SK-N-DZ (cell line): Measurements from ENCODE around the gene ZNF521.

Source experiments
- DNase-seq: peaks from one replicate; pipeline ENCODE4 v3.0.0-alpha.2; 2015; ENCODE audit warnings: low spot score

ZNF521 gene

GRCh38 chr18:25077038-25077943, 274.7 kb downstream of the ZNF521 start:
- DNase-seq, result no peak

- DNase-seq, result no peak
Measured at GRCh38 chr18:25075783-25076182, 276.2 kb downstream of the ZNF521 start.

- no peak for DNase-seq
Measured at GRCh38 chr18:25075331-25075730, 276.6 kb downstream of the ZNF521 start.

- DNase-seq, result no peak
Measured at GRCh38 chr18:25074925-25075324, 277.0 kb downstream of the ZNF521 start.

- no peak for DNase-seq
Measured at GRCh38 chr18:25072205-25072604, 279.8 kb downstream of the ZNF521 start.

GRCh38 chr18:25067275-25068025, 284.5 kb downstream of the ZNF521 start:
- DNase-seq, result no peak

- no peak for DNase-seq
Measured at GRCh38 chr18:25066516-25066915, 285.4 kb downstream of the ZNF521 start.

- no peak for DNase-seq
Measured at GRCh38 chr18:25062720-25063119, 289.2 kb downstream of the ZNF521 start.

GRCh38 chr18:25061395-25061794, 290.6 kb downstream of the ZNF521 start:
- DNase-seq, result no peak

GRCh38 chr18:25058521-25058920, 293.4 kb downstream of the ZNF521 start:
- DNase-seq, result no peak

GRCh38 chr18:25057491-25058050, 294.4 kb downstream of the ZNF521 start:
- no peak for DNase-seq

GRCh38 chr18:25056429-25056828, 295.5 kb downstream of the ZNF521 start:
- DNase-seq, result no peak

- DNase-seq, result no peak
Measured at GRCh38 chr18:25055076-25055475, 296.9 kb downstream of the ZNF521 start.

GRCh38 chr18:25053466-25053865, 298.5 kb downstream of the ZNF521 start:
- no peak for DNase-seq

GRCh38 chr18:25052511-25052921, 299.4 kb downstream of the ZNF521 start:
- DNase-seq, result no peak

GRCh38 chr18:25050605-25051004, 301.4 kb downstream of the ZNF521 start:
- no peak for DNase-seq

- DNase-seq, result no peak
Measured at GRCh38 chr18:25047983-25048382, 304.0 kb downstream of the ZNF521 start.

- no peak for DNase-seq
Measured at GRCh38 chr18:25047421-25047820, 304.5 kb downstream of the ZNF521 start.

GRCh38 chr18:25044694-25045093, 307.3 kb downstream of the ZNF521 start:
- DNase-seq, result no peak

- no peak for DNase-seq
Measured at GRCh38 chr18:25043104-25043503, 308.9 kb downstream of the ZNF521 start.

GRCh38 chr18:25042641-25043051, 309.3 kb downstream of the ZNF521 start:
- DNase-seq, result peak; percentile 66

- no peak for DNase-seq
Measured at GRCh38 chr18:25039781-25040180, 312.2 kb downstream of the ZNF521 start.
